NCI-H2107 (cell line): ENCODE measurements around the gene LYAR.

Source experiments
- DNase-seq: peaks from one replicate; lab custom pipeline; 2025; lab: John Stamatoyannopoulos, UW

Gene LYAR

GRCh38 chr4:4289941-4290850, at the start of gene LYAR, which contains the start of gene ZBTB49:
Gene LYAR, minus strand, starts transcription at chr4:4290154. Its CDS starts 6,412 bp downstream, at chr4:4283742.
Gene ZBTB49, plus strand, starts transcription at chr4:4290251. Its CDS starts 9,695 bp downstream, at chr4:4299946.
- peak; percentile 38 for DNase-seq

GRCh38 chr4:4339504-4340085, 49.6 kb upstream of the LYAR start:
- no peak for DNase-seq

- DNase-seq: no peak
Measured at GRCh38 chr4:4338210-4339001, 48.5 kb upstream of the LYAR start.

- DNase-seq: no peak
Measured at GRCh38 chr4:4334798-4335520, 45.0 kb upstream of the LYAR start.

GRCh38 chr4:4333265-4333706, 43.3 kb upstream of the LYAR start:
- DNase-seq: no peak

GRCh38 chr4:4332529-4332928, 42.6 kb upstream of the LYAR start:
- DNase-seq: no peak

GRCh38 chr4:4330794-4331193, 40.8 kb upstream of the LYAR start:
- no peak for DNase-seq

- DNase-seq: no peak
Measured at GRCh38 chr4:4329496-4329895, 39.5 kb upstream of the LYAR start.

- no peak for DNase-seq
Measured at GRCh38 chr4:4328840-4329239, 38.9 kb upstream of the LYAR start.

GRCh38 chr4:4328206-4328605, 38.3 kb upstream of the LYAR start:
- DNase-seq: no peak

- no peak for DNase-seq
Measured at GRCh38 chr4:4327652-4328121, 37.7 kb upstream of the LYAR start.

- DNase-seq: no peak
Measured at GRCh38 chr4:4326166-4326565, 36.2 kb upstream of the LYAR start.

- DNase-seq: no peak
Measured at GRCh38 chr4:4325321-4325720, 35.4 kb upstream of the LYAR start.

GRCh38 chr4:4323705-4324534, 34.0 kb upstream of the LYAR start:
- no peak for DNase-seq

- no peak for DNase-seq
Measured at GRCh38 chr4:4321951-4322688, 32.2 kb upstream of the LYAR start.

GRCh38 chr4:4320951-4321714, 31.2 kb upstream of the LYAR start:
- DNase-seq: no peak

GRCh38 chr4:4320528-4320927, 30.6 kb upstream of the LYAR start:
- no peak for DNase-seq

GRCh38 chr4:4317496-4318232, 27.7 kb upstream of the LYAR start:
- no peak for DNase-seq

- no peak for DNase-seq
Measured at GRCh38 chr4:4316150-4316495, 26.2 kb upstream of the LYAR start.
